GM18526 (cell line): ENCODE data around the gene ALDH3B1.

Experiments
- POLR2A ChIP-seq: IDR thresholded peaks from 3 replicates; pipeline ENCODE4 v1.6.1; 2011; ENCODE audit not compliant: insufficient read length; ENCODE audit errors: extremely low read depth

The ALDH3B1 gene

GRCh38 chr11:68014947-68015447 is 4.9 kb downstream of the ALDH3B1 start:
- no peak for TF ChIP-seq POLR2A

GRCh38 chr11:68015467-68015866 is 5.3 kb downstream of the ALDH3B1 start:
- TF ChIP-seq POLR2A: no peak

- TF ChIP-seq POLR2A: no peak
Observed at GRCh38 chr11:68016161-68016903, 6.2 kb downstream of the ALDH3B1 start.

GRCh38 chr11:68016904-68017817 is 7.0 kb downstream of the ALDH3B1 start:
- no peak for TF ChIP-seq POLR2A

- no peak for TF ChIP-seq POLR2A
Observed at GRCh38 chr11:68017980-68018729, 8.0 kb downstream of the ALDH3B1 start.

GRCh38 chr11:68018730-68019190 is 8.6 kb downstream of the ALDH3B1 start:
- TF ChIP-seq POLR2A: no peak

- no peak for TF ChIP-seq POLR2A
Observed at GRCh38 chr11:68019486-68019885, 9.4 kb downstream of the ALDH3B1 start.

- TF ChIP-seq POLR2A: no peak
Observed at GRCh38 chr11:68020575-68020974, 10.4 kb downstream of the ALDH3B1 start.

GRCh38 chr11:68021167-68021787 is 11.2 kb downstream of the ALDH3B1 start:
- no peak for TF ChIP-seq POLR2A

- TF ChIP-seq POLR2A: no peak
Observed at GRCh38 chr11:68022531-68022930, 12.4 kb downstream of the ALDH3B1 start.

GRCh38 chr11:68024508-68024907 is 14.4 kb downstream of the ALDH3B1 start:
- TF ChIP-seq POLR2A: no peak

GRCh38 chr11:68025047-68025446 is 14.9 kb downstream of the ALDH3B1 start:
- no peak for TF ChIP-seq POLR2A

GRCh38 chr11:68026391-68027105 is 16.4 kb downstream of the ALDH3B1 start:
- no peak for TF ChIP-seq POLR2A

- no peak for TF ChIP-seq POLR2A
Observed at GRCh38 chr11:68027667-68028066, 17.5 kb downstream of the ALDH3B1 start.
